H9 (cell line): Measurements from ENCODE around the gene ARMC10. TPM values are rescaled to one million over a fixed set of nuclear protein-coding genes. Genes with fewer than 3 reads are reported as not detected.

Source experiments
- DNase-seq: peaks from one replicate; pipeline ENCODE4 v3.0.0-alpha.2; 2017
- H2AFZ ChIP-seq: one replicate; pipeline ENCODE4 v1.6.1; 2013; ENCODE audit warnings: mild to moderate bottlenecking, low read length, control low read depth, moderate library complexity
- H2AK5ac ChIP-seq: 2 replicates; pipeline ENCODE4 v1.6.1; 2013; ENCODE audit warnings: low read length, control low read depth, mixed read lengths; ENCODE audit not compliant: insufficient read length
- H2BK120ac ChIP-seq: one replicate; pipeline ENCODE4 v1.6.1; 2013; ENCODE audit warnings: low read depth, mild to moderate bottlenecking, low read length, control low read depth, inconsistent platforms; ENCODE audit not compliant: poor library complexity, severe bottlenecking
- H2BK12ac ChIP-seq: 2 replicates; pipeline ENCODE4 v1.6.1; 2013; ENCODE audit warnings: low read length, control low read depth, mixed read lengths, low read depth; ENCODE audit not compliant: insufficient read length
- H2BK15ac ChIP-seq: 2 replicates; pipeline ENCODE4 v1.6.1; 2013; ENCODE audit warnings: low read depth, low read length, control low read depth
- H2BK20ac ChIP-seq: one replicate; pipeline ENCODE4 v1.6.1; 2013; ENCODE audit warnings: low read depth, mild to moderate bottlenecking, low read length, control low read depth, inconsistent platforms; ENCODE audit not compliant: poor library complexity, severe bottlenecking
- H2BK5ac ChIP-seq: 2 replicates; pipeline ENCODE4 v1.6.1; 2013; ENCODE audit warnings: low read length, control low read depth, mixed read lengths; ENCODE audit not compliant: insufficient read length
- H3K14ac ChIP-seq: 2 replicates; pipeline ENCODE4 v1.6.1; 2013; ENCODE audit warnings: low read length, control low read depth; ENCODE audit not compliant: insufficient read depth
- H3K18ac ChIP-seq: 2 replicates; pipeline ENCODE4 v1.6.1; 2013; ENCODE audit warnings: low read depth, mild to moderate bottlenecking, mixed read lengths, low read length, control low read depth; ENCODE audit not compliant: insufficient read length
- H3K23ac ChIP-seq: 2 replicates; pipeline ENCODE4 v1.6.1; 2013; ENCODE audit warnings: low read length, control low read depth, mixed read lengths, low read depth; ENCODE audit not compliant: insufficient read length
- H3K23me2 ChIP-seq: 2 replicates; pipeline ENCODE4 v1.6.1; 2013; ENCODE audit warnings: low read depth, mild to moderate bottlenecking, mixed read lengths, low read length, control low read depth; ENCODE audit not compliant: insufficient read length, poor library complexity, severe bottlenecking
- H3K27ac ChIP-seq: 2 replicates; pipeline ENCODE4 v1.5.1; 2013; ENCODE audit warnings: low read length, control low read depth, mixed read lengths, low read depth; ENCODE audit not compliant: insufficient read length
- H3K27me3 ChIP-seq: 2 replicates; pipeline ENCODE4 v1.6.1; 2013; ENCODE audit warnings: low read length, control low read depth, inconsistent platforms; ENCODE audit not compliant: insufficient read depth
- H3K4ac ChIP-seq: 2 replicates; pipeline ENCODE4 v1.6.1; 2013; ENCODE audit warnings: low read depth, mild to moderate bottlenecking, control low read depth, inconsistent platforms, low read length, moderate library complexity
- H3K4me1 ChIP-seq: 2 replicates; pipeline ENCODE4 v1.6.1; 2013; ENCODE audit warnings: low read length, control low read depth, inconsistent platforms; ENCODE audit not compliant: insufficient read depth
- H3K4me2 ChIP-seq: 2 replicates; pipeline ENCODE4 v1.6.1; 2013; ENCODE audit warnings: low read length, control low read depth, mixed read lengths; ENCODE audit not compliant: insufficient read length, insufficient read depth
- H3K56ac ChIP-seq: 2 replicates; pipeline ENCODE4 v1.6.1; 2013; ENCODE audit warnings: low read depth, mild to moderate bottlenecking, mixed read lengths, low read length, control low read depth; ENCODE audit not compliant: insufficient read length
- H3K79me1 ChIP-seq: 2 replicates; pipeline ENCODE4 v1.6.1; 2013; ENCODE audit warnings: low read depth, mild to moderate bottlenecking, moderate library complexity, low read length, control low read depth, inconsistent platforms; ENCODE audit not compliant: insufficient read depth, poor library complexity, severe bottlenecking
- H3K79me2 ChIP-seq: 2 replicates; pipeline ENCODE4 v1.6.1; 2013; ENCODE audit warnings: low read length, control low read depth, inconsistent platforms; ENCODE audit not compliant: insufficient read depth
- H3K9ac ChIP-seq: 2 replicates; pipeline ENCODE4 v1.6.1; 2013; ENCODE audit warnings: low read length, control low read depth, mixed read lengths; ENCODE audit not compliant: insufficient read length; ENCODE audit errors: extremely low read depth
- H3K9me3 ChIP-seq: one replicate; pipeline ENCODE4 v1.6.1; 2013; ENCODE audit warnings: low read depth, low read length, inconsistent platforms; ENCODE audit not compliant: control insufficient read depth
- H3T11ph ChIP-seq: one replicate; pipeline ENCODE4 v1.6.1; 2013; ENCODE audit warnings: mild to moderate bottlenecking, low read length, control low read depth, inconsistent platforms
- H4K20me1 ChIP-seq: one replicate; pipeline ENCODE4 v1.6.1; 2013; ENCODE audit not compliant: control insufficient read depth, insufficient read length, insufficient read depth
- H4K5ac ChIP-seq: 2 replicates; pipeline ENCODE4 v1.6.1; 2013; ENCODE audit warnings: low read depth, mild to moderate bottlenecking, mixed read lengths, low read length, control low read depth; ENCODE audit not compliant: insufficient read length
- H4K8ac ChIP-seq: replicated peaks from 2 replicates; pipeline ENCODE4 v1.6.1; 2013; ENCODE audit warnings: low read length, control low read depth, mixed read lengths, low read depth; ENCODE audit not compliant: insufficient read length
- H4K91ac ChIP-seq: 2 replicates; pipeline ENCODE4 v1.6.1; 2013; ENCODE audit warnings: low read depth, mild to moderate bottlenecking, moderate library complexity, mixed read lengths, low read length, control low read depth; ENCODE audit not compliant: insufficient read length
- H3K27ac Mint-ChIP-seq, 3 experiments: 2 replicates in 2 of 3; 3 replicates in 1 of 3; pipeline ENCODE4 v1.8.0; 2020 to 2021; ENCODE audit warnings: mixed read lengths in 3 of 3, mild to moderate bottlenecking in 1 of 3, moderate library complexity in 1 of 3
- H3K27me3 Mint-ChIP-seq: 2 replicates; pipeline ENCODE4 v1.8.0; 2021; ENCODE audit warnings: low read depth, mild to moderate bottlenecking, moderate library complexity, mixed read lengths
- H3K36me3 Mint-ChIP-seq, 3 experiments: 2 replicates in 2 of 3; 3 replicates in 1 of 3; pipeline ENCODE4 v1.8.0; 2020 to 2021; ENCODE audit warnings: low read depth in 3 of 3, mixed read lengths in 3 of 3; ENCODE audit not compliant: insufficient read depth in 1 of 3
- H3K4me1 Mint-ChIP-seq, 2 experiments: 2 replicates each; pipeline ENCODE4 v1.8.0; 2020; ENCODE audit warnings: mixed read lengths in 2 of 2
- H3K4me3 Mint-ChIP-seq, 2 experiments: 2 replicates in 1 of 2; 3 replicates in 1 of 2; pipeline ENCODE4 v1.8.0; 2020 to 2021; ENCODE audit warnings: mild to moderate bottlenecking in 2 of 2, mixed read lengths in 2 of 2, moderate library complexity in 1 of 2
- H3K9me3 Mint-ChIP-seq, 2 experiments: 2 replicates in 1 of 2; 3 replicates in 1 of 2; pipeline ENCODE4 v1.8.0; 2020; ENCODE audit warnings: mild to moderate bottlenecking in 2 of 2, mixed read lengths in 2 of 2, moderate library complexity in 1 of 2
- WGBS: extraction: QIAGEN DNeasy Blood & Tissue Kit; methylation state at CpG from one replicate; pipeline ENCODE4 v1.1.7; 2013; ENCODE audit warnings: missing lambda C conversion rate, low lambda C conversion rate, mixed read lengths; ENCODE audit not compliant: insufficient read length; ENCODE audit errors: extremely low coverage; 5-methylcytosine and 5-hydroxymethylcytosine counted together
- total RNA-seq: library from RNA; stranded (reverse); gene quantifications from 2 replicates; pipeline ENCODE4 v1.2.1, GENCODE V29; 2021
- TF ChIP-seq, protein P1 (sequence below): fragments of 200-600 bp; sonication (generic); conservative IDR thresholded peaks from 3 replicates; pipeline ENCODE4 v1.8.0; 2021; ENCODE audit warnings: antibody characterized with exemption, mild to moderate bottlenecking

ARMC10 gene
- total RNA-seq, 1 experiment from 2014 or later, result 46.8 TPM

DNA sequence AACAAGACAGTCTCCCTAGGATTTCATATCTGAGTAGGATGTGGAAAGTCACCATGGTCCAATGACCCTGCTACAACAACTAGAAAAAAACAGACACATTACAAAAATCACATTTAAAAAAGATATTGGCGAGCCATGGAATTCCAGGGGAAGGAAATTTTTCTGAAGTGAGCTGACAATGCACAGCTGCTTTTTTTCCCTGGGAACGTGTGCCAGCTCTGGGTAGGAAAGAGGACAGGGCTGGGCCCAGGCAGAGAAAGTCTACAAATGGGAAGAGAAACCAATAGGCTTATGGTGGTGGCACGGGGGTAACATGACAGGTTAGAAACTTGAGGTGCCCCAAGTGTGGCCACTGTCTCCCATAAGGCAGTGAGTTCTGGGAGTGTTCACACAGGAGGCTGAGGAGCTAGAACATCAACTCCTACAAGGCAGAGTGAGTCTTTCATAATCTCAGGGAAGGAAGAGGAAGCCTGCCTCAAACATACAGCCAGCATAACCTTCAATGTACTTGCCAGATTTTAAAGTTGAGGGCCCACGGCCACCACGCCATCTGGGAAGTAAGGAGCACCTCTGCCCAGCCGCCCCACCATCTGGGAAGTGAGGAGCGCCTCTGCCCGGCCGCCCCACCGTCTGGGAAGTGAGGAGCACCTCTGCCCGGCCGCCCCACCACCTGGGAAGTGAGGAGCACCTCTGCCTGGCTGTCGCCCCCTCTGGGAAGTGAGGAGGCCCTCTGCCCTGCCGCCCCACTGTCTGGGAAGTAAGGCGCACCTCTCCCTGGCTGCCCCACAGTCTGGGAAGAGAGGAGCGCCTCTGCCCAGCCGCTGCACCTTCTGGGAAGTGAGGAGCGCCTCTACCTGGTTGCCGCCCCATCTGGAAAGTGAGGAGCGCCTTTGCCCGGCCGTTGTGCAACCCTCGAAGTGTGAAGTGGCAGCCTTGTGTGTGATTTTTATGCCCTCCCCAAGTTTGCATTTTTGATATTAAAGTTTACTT lies 6.2 kb upstream of the ARMC10 start:
- H3T11ph ChIP-seq, result no peak overlapping the region
- H3K4me2 ChIP-seq, result no peak overlapping the region
- DNase-seq, result no peak
- no peak overlapping the region for H2BK15ac ChIP-seq
- no peak overlapping the region for H2AFZ ChIP-seq
- H3K4ac ChIP-seq, result no peak overlapping the region
- H3K9ac ChIP-seq, result no peak overlapping the region
- no peaks in the 10 kb centered on the region for H3K27me3 ChIP-seq
- TF ChIP-seq, protein P1, sequence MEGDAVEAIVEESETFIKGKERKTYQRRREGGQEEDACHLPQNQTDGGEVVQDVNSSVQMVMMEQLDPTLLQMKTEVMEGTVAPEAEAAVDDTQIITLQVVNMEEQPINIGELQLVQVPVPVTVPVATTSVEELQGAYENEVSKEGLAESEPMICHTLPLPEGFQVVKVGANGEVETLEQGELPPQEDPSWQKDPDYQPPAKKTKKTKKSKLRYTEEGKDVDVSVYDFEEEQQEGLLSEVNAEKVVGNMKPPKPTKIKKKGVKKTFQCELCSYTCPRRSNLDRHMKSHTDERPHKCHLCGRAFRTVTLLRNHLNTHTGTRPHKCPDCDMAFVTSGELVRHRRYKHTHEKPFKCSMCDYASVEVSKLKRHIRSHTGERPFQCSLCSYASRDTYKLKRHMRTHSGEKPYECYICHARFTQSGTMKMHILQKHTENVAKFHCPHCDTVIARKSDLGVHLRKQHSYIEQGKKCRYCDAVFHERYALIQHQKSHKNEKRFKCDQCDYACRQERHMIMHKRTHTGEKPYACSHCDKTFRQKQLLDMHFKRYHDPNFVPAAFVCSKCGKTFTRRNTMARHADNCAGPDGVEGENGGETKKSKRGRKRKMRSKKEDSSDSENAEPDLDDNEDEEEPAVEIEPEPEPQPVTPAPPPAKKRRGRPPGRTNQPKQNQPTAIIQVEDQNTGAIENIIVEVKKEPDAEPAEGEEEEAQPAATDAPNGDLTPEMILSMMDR, result no peak
- Mint-ChIP-seq H3K9me3 (peaks cover 15 to 18% of the 10 kb centered on the region in 2 experiments; a peak in 3 of 5 replicates), H3K27ac (no peak overlapping the region), H3K4me1 (peaks cover 9 to 10% of the 10 kb centered on the region in 2 experiments), H3K27me3 (no peaks in the 10 kb centered on the region), H3K36me3 (peaks cover 6 to 17% (median 15%) of the 10 kb centered on the region in 3 experiments), H3K4me3 (no peak overlapping the region)
- no peak overlapping the region for H2BK120ac ChIP-seq
- H4K20me1 ChIP-seq, result no peaks in the 10 kb centered on the region
- H2BK12ac ChIP-seq, result no peak overlapping the region
- no peaks in the 10 kb centered on the region for H3K9me3 ChIP-seq
- no peak overlapping the region for H4K8ac ChIP-seq
- H3K23me2 ChIP-seq, result peaks cover 1% of the 10 kb centered on the region
- no peak overlapping the region for H3K56ac ChIP-seq
- WGBS, result no CpG with 5 or more reads among the region's 23 CpGs
- no peak overlapping the region for H2AK5ac ChIP-seq
- no peak overlapping the region for H2BK5ac ChIP-seq
- H3K79me1 ChIP-seq, result no peaks in the 10 kb centered on the region
- H3K79me2 ChIP-seq, result no peaks in the 10 kb centered on the region
- H2BK20ac ChIP-seq, result no peak overlapping the region
- H3K14ac ChIP-seq, result no peak overlapping the region
- no peaks in the 10 kb centered on the region for H3K4me1 ChIP-seq
- H4K91ac ChIP-seq, result no peak overlapping the region
- H4K5ac ChIP-seq, result no peak overlapping the region
- no peak overlapping the region for H3K23ac ChIP-seq
- no peak overlapping the region for H3K18ac ChIP-seq
- no peak overlapping the region for H3K27ac ChIP-seq
